Right atrium auricular region (tissue), 2 donors: Measurements from ENCODE around the gene CHSY1. TPM values are rescaled to one million over a fixed set of nuclear protein-coding genes. Genes with fewer than 3 reads are reported as not detected.
A peak's percentile ranks its signal among the peaks of the same experiment; 100 is the strongest.

ENCODE experiments used
- DNase-seq: peaks from one replicate; pipeline ENCODE4 v3.0.0-alpha.2; 2019; ENCODE audit warnings: low spot score
- H3K27ac ChIP-seq, 2 donors: fragments of 200-600 bp; sonication (generic); 1 replicate in 1 of 2; 2 replicates in 1 of 2; pipeline ENCODE4 v1.5.1; 2016 to 2019
- H3K27me3 ChIP-seq, 2 donors: fragments of 200-600 bp; sonication (generic); one replicate each; pipeline versions ENCODE4 v1.5.1 to v1.6.0; 2017 to 2019
- H3K36me3 ChIP-seq: fragments of 200-600 bp; sonication (generic); one replicate; pipeline ENCODE4 v1.5.1; 2016
- H3K4me1 ChIP-seq, 2 donors: fragments of 200-600 bp; sonication (generic); one replicate each; pipeline versions ENCODE4 v1.5.1 to v1.6.0; 2017 to 2019
- H3K4me3 ChIP-seq, 2 donors: fragments of 200-600 bp; sonication (generic); 1 replicate in 1 of 2; 2 replicates in 1 of 2; pipeline ENCODE4 v1.5.1; 2017 to 2019; ENCODE audit warnings: mild to moderate bottlenecking in 1 of 2, moderate library complexity in 1 of 2
- H3K9me3 ChIP-seq, 2 donors: fragments of 200-600 bp; sonication (generic); one replicate each; pipeline ENCODE4 v1.5.1; 2019
- CTCF ChIP-seq, 2 donors: fragments of 200-600 bp; sonication (generic); IDR thresholded peaks; one replicate each; pipeline ENCODE4 v1.5.1; 2019; ENCODE audit warnings: antibody characterized with exemption in 2 of 2
- total RNA-seq, 2 donors: library from RNA; depleted of rRNA; stranded (reverse); fragments of >200 nt; gene quantifications; one replicate each; pipeline ENCODE4 v1.1.0, GENCODE V29; 2016

Gene CHSY1
- total RNA-seq, 2 donors from 2014 or later: 23.1 to 26.1 TPM

- Histone ChIP-seq H3K27ac (no peak overlapping the region), H3K36me3 (no peaks in the 10 kb centered on the region), H3K4me1 (peaks cover 0 to 24% of the 10 kb centered on the region in 2 donors), H3K4me3 (no peak overlapping the region), H3K9me3 (peaks cover 0 to 8% of the 10 kb centered on the region in 2 donors), H3K27me3 (no peaks in the 10 kb centered on the region)
- no peak for DNase-seq
- TF ChIP-seq CTCF (IDR thresholded peaks at IDR 0.05): no peak
These were observed 119.3 kb downstream of the CHSY1 start for GRCh38 chr15:101132390-101133180.

GRCh38 chr15:101131489-101132389 is 120.1 kb downstream of the CHSY1 start:
- DNase-seq: no peak
- Histone ChIP-seq H3K36me3 (no peaks in the 10 kb centered on the region), H3K4me1 (peaks cover 0 to 24% of the 10 kb centered on the region in 2 donors), H3K27ac (no peak overlapping the region), H3K4me3 (no peak overlapping the region), H3K27me3 (no peaks in the 10 kb centered on the region), H3K9me3 (peaks cover 0 to 8% of the 10 kb centered on the region in 2 donors)
- no peak for TF ChIP-seq CTCF (IDR thresholded peaks at IDR 0.05)

GRCh38 chr15:101129851-101130380 is 121.9 kb downstream of the CHSY1 start:
- Histone ChIP-seq H3K9me3 (peaks cover 0 to 8% of the 10 kb centered on the region in 2 donors), H3K27ac (no peak overlapping the region), H3K27me3 (no peaks in the 10 kb centered on the region), H3K4me1 (peaks cover 0 to 26% of the 10 kb centered on the region in 2 donors), H3K4me3 (no peak overlapping the region), H3K36me3 (no peaks in the 10 kb centered on the region)
- TF ChIP-seq CTCF (IDR thresholded peaks at IDR 0.05): no peak
- no peak for DNase-seq

GRCh38 chr15:101128221-101129015 is 123.4 kb downstream of the CHSY1 start:
- TF ChIP-seq CTCF (IDR thresholded peaks at IDR 0.05): no peak
- Histone ChIP-seq H3K4me3 (no peak overlapping the region), H3K27me3 (no peaks in the 10 kb centered on the region), H3K4me1 (peaks cover 0 to 26% of the 10 kb centered on the region in 2 donors), H3K27ac (peak overlapping the region; percentile 72 to 75), H3K36me3 (no peaks in the 10 kb centered on the region), H3K9me3 (peaks cover 0 to 8% of the 10 kb centered on the region in 2 donors)
- DNase-seq: no peak

GRCh38 chr15:101127506-101128076 is 124.3 kb downstream of the CHSY1 start:
- Histone ChIP-seq H3K36me3 (no peaks in the 10 kb centered on the region), H3K27ac (peak overlapping the region; percentile 72 to 75), H3K4me1 (peaks cover 0 to 28% of the 10 kb centered on the region in 2 donors), H3K4me3 (no peak overlapping the region), H3K27me3 (no peaks in the 10 kb centered on the region), H3K9me3 (peaks cover 0 to 8% of the 10 kb centered on the region in 2 donors)
- peak; percentile 89 for DNase-seq
- no peak for TF ChIP-seq CTCF (IDR thresholded peaks at IDR 0.05)
